ENCODE data around the gene CYBRD1.
"Not testable (repeated sequence)": the region's sequence is repeated elsewhere in the genome, so short reads cannot be mapped to it uniquely, and the experiment has no call there.

Gene CYBRD1

DNA sequence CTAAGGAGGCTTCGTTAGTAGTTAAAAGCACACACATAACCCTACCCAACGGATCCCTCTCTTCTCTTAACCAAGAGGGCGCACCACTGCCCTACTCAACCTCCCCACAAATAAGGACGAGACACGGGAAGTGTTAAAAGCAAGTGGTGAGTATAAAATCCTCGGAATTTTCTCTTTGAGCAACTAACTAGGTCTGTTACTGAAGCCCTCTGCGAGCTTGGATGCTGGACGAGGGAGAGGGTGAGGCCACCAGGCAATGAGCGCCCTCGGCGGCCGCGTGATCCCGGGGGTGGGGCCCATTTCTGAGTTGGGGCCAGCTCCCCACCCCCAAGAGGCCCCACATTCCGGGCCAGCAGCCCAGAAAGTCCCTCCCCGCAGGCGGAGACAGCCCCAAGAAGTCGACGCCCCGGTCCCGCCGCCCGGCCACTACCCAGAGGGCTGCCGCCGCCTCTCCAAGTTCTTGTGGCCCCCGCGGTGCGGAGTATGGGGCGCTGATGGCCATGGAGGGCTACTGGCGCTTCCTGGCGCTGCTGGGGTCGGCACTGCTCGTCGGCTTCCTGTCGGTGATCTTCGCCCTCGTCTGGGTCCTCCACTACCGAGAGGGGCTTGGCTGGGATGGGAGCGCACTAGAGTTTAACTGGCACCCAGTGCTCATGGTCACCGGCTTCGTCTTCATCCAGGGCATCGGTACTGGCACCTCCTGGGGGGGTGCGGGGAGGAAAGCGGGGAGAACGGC, at the start of gene CYBRD1:
Gene CYBRD1 (plus strand): TSS at position 423 of the 736 bp plus-strand sequence. CDS start 72 bp downstream, at position 495.
- DNase-seq: no peak

DNA sequence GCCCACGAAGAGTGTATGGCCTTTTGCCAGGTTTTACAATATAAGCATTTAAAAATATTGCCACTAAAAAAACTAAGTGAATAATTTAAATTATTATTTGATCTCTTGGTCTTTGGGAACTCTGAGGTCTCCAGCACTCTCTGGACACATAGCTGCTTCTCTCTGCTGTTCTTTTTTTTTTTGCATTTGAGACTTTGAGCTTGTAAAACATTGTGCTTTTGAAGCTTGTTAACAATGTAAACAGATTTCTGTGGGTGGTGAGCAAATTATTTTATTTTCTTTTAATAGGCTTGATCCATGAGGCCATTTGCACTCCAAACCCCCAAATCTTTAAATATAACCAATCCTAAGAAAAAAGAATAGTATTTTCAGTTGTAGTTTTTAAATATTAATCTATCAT, 46.3 kb upstream of the CYBRD1 start:
- DNase-seq: no peak

GRCh38 chr2:171478345-171478744, 43.9 kb upstream of the CYBRD1 start:
- DNase-seq: no peak

GRCh38 chr2:171479154-171479814, 43.0 kb upstream of the CYBRD1 start:
- no peak for DNase-seq

GRCh38 chr2:171480908-171481307, 41.4 kb upstream of the CYBRD1 start:
- DNase-seq: peak; percentile 57

DNA sequence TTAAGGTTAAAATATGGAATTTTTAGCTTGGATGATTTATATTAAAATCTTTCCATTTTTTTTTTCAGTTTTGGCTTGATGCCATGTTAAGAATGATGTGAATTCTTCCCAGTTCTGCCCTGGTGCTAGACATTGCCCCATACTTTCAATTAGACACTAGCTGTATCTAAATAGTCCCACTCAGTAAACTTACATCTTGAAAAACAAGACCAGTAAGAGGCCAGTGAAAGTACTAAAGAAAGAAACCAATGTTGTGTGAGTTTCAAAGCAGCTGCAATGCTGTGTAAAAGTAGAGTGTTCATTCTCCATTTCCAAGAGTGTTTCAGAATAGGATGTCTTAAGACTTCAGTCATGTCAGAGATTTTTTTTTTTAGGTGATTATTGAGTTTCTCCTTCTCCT, 40.0 kb upstream of the CYBRD1 start:
- no peak for DNase-seq

DNA sequence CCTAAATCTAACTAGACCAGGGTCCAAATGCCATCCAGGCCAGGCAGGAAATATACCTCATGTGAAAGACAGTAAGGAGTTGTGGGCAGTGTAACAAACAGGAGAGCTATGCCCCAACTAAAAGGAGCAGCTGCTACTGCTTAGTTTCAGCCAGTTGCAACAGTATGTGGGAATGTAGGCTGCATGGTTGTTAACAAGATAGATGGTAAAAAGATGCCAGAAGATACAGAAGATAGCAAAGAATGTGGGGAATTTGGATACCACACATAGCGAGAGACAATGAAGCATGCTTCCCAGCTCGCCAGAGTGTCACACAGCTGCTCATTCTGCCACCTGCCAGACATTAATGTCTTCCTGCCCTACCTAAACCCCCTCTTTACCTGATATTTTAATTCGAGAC, 39.4 kb upstream of the CYBRD1 start:
- DNase-seq: no peak

DNA sequence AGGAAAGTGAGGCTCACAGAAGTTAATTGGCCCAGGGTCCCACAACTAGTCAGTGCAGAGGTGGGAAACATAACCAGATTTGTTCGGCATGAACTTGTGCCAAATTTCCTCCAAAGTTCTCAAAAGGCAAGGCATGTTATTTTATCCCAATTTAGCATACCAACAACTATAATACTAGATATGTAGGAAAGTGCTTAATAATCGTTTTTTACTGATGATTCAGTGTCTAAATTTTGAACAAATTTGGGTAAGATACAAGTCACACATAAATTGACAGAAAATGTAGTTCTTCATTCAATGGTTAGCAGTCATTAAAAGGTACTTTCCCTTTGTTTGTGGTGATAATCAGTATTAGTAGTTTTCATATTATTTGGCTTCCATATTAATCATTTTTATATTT, 38.5 kb upstream of the CYBRD1 start:
- DNase-seq: no peak

DNA sequence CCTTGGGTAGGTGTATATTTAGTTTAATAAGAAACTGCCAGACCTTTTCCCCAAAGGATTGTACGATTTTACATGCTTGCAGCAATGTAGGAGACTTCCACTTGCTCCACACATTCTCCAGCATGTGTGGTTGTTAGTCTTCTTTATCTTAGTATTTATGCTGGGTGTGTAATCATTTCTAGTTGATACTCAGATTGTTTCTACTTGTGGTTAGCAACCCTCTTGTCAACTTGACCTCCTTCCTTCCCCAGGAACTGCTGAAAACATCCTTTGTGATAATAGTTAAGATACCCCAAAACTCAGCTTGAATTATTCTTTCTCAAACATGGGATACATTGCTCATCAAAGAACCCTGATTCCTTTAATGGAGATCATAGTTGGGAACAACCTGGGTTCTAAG, 37.2 kb upstream of the CYBRD1 start:
- DNase-seq: no peak

DNA sequence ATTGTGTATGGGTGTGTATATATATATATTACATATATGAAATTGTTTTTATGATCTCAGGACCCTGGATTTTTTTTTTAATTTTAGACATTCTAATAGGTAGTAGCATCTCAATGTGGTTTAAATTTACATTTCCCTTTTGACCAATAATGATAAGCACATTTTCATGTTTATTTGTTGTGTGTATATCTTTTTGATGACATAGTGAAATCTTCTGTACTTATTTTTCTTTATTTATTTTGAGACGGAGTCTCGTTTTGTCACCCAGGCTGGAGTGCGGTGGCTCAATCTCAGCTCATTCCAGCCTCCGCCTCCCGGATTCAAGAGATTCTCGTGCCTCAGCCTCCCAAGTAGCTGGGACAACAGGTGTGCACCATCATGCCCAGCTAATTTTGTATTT, 35.1 kb upstream of the CYBRD1 start:
- no peak for DNase-seq

- DNase-seq: no peak
These were observed 34.4 kb upstream of the CYBRD1 start for GRCh38 chr2:171487803-171488259.

DNA sequence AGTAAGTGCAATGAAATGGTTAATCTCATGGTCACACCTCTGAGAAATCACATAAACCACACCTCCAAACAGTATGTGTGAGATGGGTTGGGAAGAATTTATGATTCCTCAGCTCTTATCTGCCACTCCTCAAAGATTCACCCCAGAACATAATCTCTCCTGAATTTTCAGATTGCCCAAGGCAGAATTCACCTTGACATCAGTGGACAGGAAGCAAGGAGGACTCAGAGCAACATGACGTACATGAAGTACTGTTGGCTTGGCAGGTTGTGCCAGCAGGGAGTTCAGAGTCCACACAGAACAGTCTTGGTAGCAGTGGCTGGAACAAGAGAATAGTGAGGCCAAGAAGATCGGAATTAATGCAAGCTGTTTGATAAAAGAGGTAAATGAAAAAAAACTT, 31.7 kb upstream of the CYBRD1 start:
- DNase-seq: no peak

GRCh38 chr2:171491292-171491691, 31.0 kb upstream of the CYBRD1 start:
- DNase-seq: no peak

DNA sequence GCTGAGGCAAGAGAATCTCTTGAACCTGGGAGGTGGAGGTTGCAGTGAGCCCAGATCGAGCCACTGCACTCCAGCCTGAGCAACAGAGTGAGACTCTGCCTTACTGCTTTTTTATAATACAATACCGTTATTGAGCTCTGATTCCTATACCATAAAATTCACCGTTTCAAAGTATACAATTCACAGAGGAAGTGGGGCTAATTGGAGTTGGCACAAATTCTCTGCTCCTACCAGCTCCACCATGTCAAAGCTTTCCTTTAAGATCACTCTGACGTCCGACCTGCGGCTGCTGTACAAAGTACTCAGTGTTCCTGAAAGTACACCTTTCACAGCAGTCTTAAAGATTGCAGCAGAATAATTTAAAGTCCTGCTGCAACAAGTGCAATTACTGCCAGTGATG, 29.6 kb upstream of the CYBRD1 start:
- no peak for DNase-seq

DNA sequence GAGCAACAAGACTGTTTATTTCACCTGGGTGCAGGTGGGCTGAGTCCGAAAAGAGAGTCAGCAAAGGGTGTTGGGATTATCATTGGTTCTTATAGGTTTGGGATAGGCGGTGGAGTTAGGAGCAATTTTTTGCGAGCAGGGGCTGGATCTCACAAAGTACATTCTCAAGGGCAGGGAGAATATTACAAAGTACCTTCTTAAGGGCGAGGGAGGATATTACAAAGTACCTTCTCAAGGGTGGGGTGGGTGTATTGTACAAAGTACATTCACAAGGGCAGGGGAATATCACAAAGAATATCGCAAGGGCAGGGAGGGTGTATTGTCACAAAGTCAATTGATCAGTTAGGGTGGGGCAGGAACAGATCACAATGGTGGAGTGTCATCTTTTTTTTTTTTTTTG, 24.6 kb upstream of the CYBRD1 start:
- DNase-seq: not testable (repeated sequence)

- DNase-seq: no peak
These were observed 16.9 kb upstream of the CYBRD1 start for GRCh38 chr2:171505374-171505773.

- DNase-seq: no peak
These were observed 12.1 kb upstream of the CYBRD1 start for GRCh38 chr2:171509945-171510731.

- no peak for DNase-seq
These were observed 10.3 kb upstream of the CYBRD1 start for GRCh38 chr2:171512014-171512413.

GRCh38 chr2:171512683-171513195, 9.5 kb upstream of the CYBRD1 start:
- DNase-seq: no peak

GRCh38 chr2:171513719-171514160, 8.5 kb upstream of the CYBRD1 start:
- DNase-seq: no peak

DNA sequence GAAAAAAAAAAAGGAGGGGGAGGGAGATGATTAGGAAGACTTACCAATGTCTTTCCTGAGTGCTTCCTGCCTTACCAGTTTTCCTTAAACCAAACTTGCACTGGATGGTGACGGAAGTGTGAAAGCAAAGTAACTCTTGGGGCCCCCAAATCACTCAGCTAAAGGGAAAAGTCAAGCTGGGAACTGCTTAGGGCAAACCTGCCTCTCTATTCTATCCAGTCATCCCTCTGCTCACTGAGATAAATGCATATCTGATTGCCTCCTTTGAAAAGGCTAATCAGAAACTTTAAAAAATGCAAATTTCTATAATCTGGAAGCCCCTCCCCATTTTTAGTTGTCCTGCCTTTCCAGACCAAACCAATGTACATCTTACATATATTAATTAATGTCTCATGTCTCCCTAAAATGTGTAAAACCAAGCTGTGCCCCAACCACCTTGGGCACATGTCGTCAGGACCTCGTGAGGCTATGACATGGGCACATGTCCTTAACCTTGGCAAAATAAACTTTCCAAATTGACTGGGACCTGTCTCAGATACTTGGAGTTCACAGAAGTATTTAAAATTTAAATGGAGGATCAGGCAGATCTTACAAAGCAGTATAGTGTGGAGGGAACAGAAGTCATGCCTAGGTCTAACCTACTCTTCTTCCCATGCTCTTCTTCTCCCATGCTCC, 7.2 kb upstream of the CYBRD1 start:
- DNase-seq: no peak

DNA sequence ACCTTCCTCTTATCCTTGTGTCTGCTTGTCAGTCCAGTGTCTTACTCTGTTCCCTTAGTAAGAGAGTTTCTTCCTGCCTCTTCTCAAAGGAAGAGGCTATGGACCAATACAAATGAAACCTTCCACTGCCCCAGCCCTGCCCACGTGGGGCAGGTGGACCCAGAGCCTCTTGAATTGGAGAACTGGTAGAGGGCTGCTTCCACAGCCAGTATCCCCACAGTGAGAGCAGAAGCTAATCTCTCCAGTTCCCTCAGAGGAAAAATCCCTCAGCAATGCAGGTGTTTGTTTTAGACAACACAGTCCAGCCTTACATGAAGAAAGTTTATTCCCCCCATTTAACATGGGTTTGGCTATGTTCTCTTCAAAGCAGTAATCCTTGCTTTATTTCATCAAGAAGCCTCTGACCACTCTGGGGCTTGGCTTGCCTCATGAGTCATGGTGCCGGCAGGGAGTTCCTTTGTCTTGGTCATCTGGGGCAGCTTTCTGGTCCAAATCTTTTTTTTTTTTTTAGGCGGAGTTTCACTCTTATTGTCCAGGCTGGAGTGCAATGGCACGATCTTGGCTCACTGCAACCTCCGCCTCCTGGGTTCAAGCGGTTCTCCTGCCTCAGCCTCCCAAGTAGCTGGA, 6.5 kb upstream of the CYBRD1 start:
- no peak for DNase-seq

Data from COR-L47 (cell line).